A549 (cell line): ENCODE measurements around the gene GPRIN1.

Experiments used
- ATOH8 ChIP-seq: fragments of 250-450 bp; sonication (Bioruptor Pico); IDR thresholded peaks from 2 replicates; pipeline ENCODE4 v1.5.0; 2020; ENCODE audit warnings: low read depth, mild to moderate bottlenecking, moderate library complexity
- CBX2 ChIP-seq: fragments of 200-600 bp; sonication (generic); IDR thresholded peaks from 2 replicates; pipeline ENCODE4 v1.6.1; 2016; ENCODE audit warnings: low read depth, mild to moderate bottlenecking, borderline replicate concordance
- CTCF ChIP-seq: fragments of >200 bp; sonication (Bioruptor Twin); formaldehyde crosslinking; IDR thresholded peaks from 3 replicates; pipeline ENCODE4 v1.5.1; 2016
- EP300 ChIP-seq, 2 experiments: fragments of >200 bp; sonication (Bioruptor Twin); formaldehyde crosslinking; IDR thresholded peaks; 2 replicates in 1 of 2; 3 replicates in 1 of 2; pipeline ENCODE4 v1.6.1; 2016 to 2017
- ESRRA ChIP-seq: fragments of 150-350 bp; IDR thresholded peaks from 2 replicates; pipeline ENCODE4 v1.6.1; 2014; ENCODE audit warnings: mild to moderate bottlenecking, low read length, borderline replicate concordance
- MAX ChIP-seq: IDR thresholded peaks from 2 replicates; pipeline ENCODE4 v1.6.1; 2012
- POLR2A ChIP-seq: IDR thresholded peaks from 2 replicates; pipeline ENCODE4 v1.6.1; 2012; ENCODE audit warnings: mild to moderate bottlenecking, low read length

GRCh38 chr5:176550275-176550831, 59.6 kb downstream of the GPRIN1 start:
- no peak for TF ChIP-seq POLR2A
- TF ChIP-seq CBX2, result no peak
- TF ChIP-seq CTCF, result no peak
- no peak for TF ChIP-seq EP300 (IDR thresholded peaks at IDR 0.05)
- no peak for TF ChIP-seq ESRRA
- TF ChIP-seq MAX, result no peak
- TF ChIP-seq ATOH8 (CRISPR knock-in tag), result no peak
